GM21576 (cell line): ENCODE results near the gene APH1B.
"Not testable (repeated sequence)": the region's sequence is repeated elsewhere in the genome, so short reads cannot be mapped to it uniquely, and the experiment has no call there.

Experiments used
- ATAC-seq: cut with Tn5 transposase; IDR thresholded peaks from one replicate; pipeline ENCODE4 v1.9.1; 2021; ENCODE audit warnings: mild to moderate bottlenecking, moderate library complexity; ENCODE audit not compliant: unreplicated experiment

The APH1B gene

DNA sequence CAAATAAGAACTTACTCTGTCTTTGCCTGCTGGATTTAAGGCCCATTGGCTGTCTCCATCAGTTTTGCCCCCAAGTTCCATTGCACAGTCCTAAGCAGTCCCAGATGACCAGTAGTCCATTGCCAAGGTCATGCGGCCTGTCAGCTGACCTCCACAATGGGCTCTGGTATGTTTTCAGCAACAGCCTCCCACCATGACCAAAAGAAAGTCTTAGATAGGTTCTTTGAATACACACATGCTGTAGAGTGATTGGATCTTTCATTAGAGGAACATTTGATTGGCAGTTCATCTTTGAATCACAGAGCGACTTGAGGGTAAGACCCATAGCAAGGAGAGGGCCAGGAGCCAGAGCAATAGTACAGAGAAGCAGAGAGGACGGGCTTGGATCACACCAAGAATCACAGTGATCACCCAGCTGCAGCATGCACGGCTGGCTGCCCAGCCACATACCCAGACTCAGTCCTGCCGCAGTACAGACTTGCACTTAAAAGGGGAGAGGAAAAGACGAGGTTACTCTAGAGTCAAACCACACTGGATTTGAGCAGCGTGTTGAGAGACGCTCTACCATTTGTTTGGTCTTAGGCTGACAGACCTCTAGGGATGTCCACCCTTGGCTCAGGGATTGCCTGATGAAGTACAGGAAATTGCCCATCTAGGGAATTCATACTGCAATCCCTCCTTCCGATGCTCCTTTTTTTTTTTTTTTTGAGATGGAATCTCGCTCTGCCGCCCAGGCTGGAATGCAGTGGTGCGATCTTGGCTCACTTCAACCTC is 50.4 kb downstream of the APH1B start:
- no peak for ATAC-seq

DNA sequence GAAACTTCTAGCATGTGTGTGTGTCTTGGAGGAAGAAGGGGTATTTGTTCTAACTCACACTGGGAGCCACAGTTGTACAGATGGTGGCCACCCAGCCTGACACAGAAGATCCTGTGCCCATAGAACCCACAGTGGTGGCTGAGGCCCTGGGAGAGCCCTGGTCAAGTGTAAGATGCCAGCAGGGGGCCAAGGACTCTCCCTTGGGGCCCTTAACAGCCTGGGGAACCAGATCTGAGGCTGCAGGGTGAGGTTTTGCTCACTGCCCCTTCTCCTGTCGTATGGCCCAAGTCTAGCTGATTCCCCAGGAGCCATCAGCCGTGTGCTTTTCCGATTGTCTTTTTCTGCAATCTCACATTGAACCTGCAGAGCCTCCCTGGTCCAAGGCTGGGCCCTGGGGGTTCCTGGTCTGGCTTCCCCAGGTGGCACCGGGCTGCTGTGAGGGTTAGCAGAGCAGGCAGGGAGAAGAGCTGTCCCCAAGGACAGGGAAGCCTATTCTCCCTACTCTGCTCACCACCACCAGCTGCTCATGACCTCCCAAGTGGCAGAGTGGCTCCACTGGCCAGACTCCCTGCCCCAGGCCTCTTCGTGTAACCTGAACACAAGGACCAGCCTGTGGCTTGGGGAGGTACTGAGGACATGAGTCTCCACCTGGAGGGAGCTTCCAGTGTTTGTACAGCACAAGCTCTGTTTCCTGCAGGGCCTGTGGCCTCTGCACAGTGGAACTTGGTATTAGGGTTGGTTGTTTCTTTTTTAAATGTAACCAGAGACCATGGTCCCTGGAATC is 52.4 kb downstream of the APH1B start:
- ATAC-seq = no peak

DNA sequence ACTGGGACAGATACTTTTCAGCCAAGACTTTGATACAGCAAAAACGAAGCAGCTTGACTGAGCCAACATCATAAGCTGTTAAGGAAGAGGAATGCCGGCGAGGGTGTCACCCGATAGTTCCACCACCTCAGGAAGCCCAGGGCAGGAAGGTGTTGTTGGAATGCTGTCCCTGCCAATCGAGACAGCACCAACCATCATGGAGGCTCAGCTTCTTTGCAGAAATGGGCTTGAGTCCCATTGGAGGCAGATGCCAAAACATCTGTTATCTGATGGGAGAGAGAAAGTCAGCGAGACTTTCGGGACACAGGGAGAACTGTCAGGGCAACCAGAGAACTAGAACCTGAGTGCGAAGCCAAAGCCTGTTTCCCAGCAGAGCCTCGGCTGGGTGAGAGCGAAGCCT is 53.5 kb downstream of the APH1B start:
- ATAC-seq = no peak

DNA sequence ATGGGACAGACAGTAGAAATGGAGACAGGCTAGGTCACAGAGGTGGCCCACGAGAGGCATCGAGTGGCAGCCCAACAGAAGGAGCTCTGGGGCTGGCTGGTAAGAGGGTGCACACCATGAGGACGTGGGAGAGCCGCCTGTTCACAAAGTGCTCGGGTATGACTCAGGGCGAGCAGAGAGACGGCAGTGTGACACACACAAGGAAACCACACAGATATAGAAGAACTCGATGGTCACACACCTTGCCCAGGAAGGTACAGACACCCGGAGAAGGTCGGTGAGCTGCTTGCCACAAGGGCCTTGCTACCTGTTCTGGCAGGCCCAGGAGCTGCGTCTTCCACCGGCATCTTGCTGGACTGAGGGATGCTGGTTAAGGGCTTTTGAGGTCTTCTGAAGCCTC is 54.1 kb downstream of the APH1B start:
- no peak for ATAC-seq

DNA sequence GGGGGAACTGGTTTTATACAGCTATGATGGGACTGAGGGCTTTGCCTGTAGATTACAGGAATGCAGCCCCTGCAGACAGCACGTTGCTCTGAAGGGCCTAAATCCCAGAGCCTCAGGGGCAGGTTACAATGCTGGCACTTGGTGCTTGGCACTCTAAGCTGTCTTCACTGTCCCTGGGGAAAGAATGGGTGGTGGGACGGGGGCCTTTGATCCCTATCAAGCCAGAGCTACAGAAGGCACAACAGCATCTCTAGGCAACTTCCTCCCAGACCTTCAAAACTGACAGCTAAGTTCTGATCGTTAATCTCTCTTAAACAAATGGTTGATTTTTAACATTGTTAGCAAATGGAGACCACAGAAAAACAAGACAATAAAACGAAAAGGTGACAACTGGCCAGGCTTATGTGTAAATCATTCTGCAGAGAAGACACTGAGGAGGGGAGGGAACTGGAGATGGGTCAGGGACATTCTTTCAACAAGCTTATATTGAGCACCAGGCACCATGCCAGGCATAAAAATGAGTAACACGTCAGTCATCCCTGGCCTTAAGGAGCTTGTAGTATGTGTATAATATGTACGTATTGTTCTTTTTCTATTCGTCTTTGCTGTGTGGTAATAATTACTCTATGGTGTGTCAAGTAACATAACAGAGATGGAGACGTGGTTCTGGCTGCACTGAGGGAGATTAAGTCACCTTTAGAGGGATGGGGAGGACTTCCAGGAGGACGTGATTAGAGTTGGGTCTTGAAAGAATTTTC is 55.1 kb downstream of the APH1B start:
- no peak for ATAC-seq

DNA sequence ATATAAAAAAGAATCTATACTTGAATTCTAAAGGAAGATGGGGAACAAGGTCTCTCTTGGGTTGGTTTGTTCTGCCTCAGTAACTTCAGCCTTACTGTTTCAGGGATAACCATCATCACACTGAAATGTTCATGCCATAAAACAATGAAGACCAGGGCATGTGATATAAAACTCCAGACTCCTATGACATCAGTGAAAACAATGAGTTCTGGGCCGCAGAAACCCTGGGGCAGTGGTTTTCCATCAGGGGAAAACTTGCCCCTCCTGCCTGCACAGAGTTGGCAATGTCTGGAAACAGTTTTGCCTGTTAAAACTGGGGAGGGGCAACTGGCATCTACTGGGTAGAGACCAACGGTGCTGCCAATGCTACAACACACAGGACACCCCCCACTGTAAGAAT is 57.4 kb downstream of the APH1B start:
- no peak for ATAC-seq

DNA sequence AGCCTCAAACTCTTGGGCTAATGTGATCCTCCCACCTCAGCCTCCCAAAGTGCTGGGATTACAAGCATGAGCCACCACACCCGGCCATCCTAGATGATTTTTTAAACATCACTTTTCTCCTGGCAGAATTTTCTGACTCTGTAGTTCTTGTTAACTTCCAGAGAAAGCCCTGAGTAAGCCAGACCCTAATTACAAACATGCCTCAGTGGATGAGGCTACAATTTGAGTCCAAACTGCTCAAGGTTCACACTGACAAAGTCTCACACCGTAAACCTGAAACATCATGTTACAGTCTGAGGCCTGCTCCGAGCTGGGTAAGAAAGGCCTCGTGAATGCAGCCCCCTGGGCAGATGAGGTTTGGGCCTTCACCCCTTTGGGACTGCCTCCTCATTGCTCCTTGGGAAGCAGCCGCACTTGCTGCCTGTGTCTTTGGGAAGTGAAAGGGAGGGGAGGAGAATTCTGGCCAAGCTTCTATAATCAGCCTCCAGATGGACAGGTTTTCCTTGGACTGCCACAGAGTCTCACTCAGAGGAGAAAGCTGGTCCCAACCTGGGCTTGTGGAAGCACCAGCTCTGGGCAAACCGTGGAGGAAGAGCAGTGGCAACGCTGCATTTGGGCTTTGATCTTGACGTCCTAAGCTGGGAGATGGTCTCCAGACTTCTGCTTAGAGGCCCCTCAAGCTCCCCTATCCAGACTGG is 58.3 kb downstream of the APH1B start:
- ATAC-seq = no peak

DNA sequence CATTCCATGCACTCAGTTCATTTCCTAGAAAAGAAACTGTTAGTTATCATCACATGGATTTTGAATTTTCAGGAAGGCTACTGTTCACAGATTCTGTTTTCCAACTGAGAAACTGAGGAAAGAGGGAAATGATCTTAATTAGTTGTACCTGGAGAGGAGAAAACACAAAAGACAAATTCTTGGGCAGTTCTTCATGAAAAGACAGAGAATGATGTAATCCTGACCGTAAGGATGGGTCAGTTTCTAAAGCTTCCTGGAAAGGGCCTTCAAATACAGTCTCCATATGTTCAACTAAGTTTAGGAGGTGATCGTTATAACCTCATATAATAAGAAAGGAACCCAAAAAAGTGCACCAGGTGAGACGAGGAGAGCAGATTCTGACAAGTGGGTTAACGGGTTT is 59.6 kb downstream of the APH1B start:
- no peak for ATAC-seq

DNA sequence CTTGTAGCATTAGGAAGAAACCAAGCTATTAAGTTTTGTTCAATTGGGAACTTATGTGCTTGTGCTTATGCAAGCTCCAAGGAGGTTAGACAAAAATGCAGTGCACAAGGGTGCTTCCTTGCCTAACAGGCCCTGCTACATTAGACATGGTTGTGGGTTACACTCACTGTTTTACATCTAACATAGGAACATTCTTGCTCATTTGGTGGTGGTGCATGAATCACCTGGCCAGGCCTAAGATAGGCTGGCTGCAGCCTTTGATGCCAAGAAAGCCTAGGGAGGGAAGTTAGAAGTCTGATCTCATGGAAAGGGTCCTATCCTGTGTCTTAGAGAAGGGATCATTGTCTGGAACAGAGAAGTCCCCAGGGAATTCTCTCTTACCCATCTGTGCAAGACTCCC is 60.8 kb downstream of the APH1B start:
- no peak for ATAC-seq

DNA sequence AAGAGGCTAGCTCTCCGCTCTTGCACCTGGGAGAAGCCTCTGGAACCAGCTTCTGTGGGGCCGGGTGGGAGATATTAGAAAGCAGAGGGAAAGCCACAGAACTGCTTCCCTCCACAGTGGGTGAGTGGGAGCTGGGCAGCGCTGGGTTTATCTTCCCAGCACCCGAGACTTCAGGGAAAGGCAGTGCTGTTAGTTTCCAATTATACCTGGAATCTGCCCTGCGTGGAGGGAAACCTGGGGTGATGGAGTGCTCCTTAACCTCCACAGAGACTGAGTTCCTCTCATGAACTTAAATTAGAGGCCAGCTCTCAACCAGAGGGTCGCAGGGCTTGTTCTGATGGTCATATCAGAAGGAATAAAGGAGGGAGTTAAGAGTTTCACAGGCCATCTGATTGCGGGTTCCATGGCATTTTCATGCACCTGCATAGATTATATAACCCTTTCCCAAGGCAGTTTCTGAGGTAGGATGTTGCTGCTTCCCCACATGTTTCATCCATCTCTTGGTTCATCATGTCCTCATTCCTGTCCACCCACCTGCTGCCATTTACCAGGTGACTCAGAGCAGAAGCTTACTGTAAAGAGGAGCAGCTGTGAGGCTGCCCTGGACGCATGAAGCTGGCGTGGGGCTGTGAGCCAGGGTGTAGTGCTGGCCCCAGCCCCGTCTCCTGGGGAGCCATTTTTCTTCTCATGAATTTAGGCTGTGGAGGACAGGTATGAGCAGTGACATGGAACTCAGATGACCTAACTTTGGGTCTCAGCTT is 61.8 kb downstream of the APH1B start:
- no peak for ATAC-seq

DNA sequence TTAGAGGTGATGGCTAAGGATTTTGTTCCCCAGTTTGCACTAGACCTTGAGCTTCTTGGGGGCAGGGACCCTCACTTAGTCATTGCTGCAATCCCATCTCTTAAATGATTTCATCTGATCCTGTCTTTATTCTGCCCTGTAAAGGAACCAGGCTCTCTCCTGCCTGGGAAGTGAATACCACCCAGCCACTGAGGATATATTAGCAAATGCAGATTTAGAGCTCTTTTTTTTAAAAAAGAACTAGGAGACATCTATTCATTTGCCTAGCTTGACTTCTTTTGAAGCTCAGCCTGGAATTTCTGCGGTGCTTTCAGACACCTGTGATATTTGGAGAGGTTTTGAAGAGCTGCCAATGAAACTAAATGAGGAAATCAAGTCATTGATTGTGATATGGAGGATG is 62.4 kb downstream of the APH1B start:
- no peak for ATAC-seq

DNA sequence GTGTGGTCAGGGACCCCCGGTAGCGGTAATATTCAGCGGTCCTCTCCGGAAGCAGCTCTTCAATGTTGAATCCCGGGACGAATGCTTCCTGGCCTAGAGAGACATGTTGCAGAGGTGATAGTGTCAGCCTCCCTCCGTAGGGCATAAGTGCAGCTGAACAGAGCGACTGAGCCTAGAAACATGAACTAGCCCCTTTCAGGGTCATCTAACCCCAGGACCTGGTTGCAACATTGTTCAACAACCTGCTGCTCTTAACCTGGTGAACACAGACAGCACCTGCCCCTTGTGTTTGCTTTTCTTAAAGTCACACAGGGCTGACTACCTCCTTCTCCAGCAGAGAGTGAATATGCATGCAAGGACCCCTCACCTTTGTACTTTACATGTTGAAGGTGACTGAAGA is 62.9 kb downstream of the APH1B start:
- no peak for ATAC-seq

DNA sequence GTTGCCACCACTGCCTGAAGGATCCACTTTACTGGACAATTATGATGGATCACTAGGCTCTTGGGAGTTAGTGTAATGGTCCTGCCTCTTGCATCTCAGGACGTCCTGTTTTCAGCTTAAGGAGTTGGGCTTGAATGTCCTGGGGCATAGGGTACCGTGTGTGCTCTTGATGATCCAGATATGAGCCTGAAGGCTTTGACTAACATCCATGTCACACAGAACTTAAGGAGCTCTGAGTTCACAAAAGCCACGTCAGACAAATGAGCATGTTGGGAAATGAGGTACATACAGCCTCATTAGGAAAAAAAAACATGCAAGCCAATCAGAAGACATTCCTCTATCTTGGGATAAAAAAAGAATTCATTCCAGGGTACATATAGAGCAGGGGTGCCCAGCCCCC is 63.5 kb downstream of the APH1B start:
- no peak for ATAC-seq

DNA sequence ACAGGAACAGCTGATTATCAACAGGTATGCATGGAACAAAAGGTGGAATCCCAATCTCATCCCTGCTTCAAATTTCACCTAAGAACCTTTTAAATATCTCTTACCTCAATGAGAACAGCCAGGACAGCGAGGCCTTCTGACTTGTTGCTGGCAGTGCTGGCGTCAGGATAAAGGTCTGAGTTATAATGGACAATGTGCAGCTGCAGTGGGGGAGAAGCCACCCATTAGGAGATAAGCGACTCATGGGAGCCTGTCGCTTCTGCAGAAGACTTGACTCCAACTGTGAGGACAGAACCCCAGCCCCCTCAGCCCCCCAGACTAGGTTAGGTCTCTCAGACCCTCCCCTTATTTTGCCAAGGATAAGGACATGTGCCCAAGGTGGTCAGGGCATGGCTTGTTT is 64.5 kb downstream of the APH1B start:
- ATAC-seq = no peak

DNA sequence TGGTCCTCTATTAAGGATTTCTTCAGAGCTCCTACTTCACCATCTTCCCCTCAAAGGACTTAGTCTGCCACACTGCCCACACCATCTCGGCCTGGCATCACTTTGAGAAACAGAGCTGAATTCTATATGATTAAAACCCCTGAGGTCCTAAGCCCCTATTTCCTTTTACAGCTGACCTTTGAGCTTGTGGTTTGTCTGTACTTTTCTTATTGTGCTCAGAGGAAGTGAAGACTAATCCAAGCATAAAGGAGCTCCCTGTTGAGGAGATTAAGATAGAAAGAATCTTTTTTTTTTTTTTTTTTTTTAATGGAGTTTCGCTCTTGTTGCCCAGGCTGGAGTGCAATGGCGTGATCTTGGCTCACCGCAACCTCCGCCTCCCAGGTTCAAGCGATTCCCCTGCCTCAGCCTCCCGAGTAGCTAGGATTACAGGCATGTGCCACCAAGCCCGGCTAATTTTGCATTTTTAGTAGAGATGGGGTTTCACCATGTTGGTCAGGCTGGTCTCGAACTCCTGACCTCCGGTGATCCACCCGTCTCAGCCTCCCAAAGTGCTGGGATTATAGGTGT is 65.7 kb downstream of the APH1B start:
- not testable (repeated sequence) for ATAC-seq

DNA sequence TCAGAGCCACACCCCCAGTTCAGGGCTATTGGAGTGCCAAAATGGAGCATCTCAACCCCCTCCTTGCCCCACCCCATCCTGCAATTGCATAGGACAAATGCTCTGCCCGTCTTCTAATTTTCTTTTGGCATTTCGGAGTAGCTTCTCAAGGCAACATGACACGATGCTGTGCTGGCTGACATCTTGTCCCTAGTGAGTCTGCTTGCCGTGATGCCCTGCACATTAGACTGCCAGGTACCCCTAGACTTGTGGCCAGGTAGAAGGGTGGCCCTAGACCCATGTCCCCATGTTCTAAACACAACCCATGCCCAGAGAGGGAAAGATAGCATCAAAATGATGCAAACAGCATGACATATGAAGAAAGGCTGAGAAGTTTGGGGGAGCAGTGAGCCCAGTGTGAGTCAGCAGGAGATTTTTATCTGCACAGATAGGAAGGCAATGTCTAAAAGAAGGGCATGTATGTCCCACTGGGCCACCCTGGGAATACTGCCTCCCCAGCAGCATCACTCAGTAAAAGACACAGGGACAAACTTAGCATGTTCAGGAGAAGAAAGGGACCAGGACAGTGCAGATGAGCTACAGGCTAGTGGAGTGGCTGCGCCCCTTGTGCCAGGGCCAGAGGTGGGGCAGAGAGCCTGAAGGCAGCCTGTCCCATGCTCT is 67.5 kb downstream of the APH1B start:
- no peak for ATAC-seq

DNA sequence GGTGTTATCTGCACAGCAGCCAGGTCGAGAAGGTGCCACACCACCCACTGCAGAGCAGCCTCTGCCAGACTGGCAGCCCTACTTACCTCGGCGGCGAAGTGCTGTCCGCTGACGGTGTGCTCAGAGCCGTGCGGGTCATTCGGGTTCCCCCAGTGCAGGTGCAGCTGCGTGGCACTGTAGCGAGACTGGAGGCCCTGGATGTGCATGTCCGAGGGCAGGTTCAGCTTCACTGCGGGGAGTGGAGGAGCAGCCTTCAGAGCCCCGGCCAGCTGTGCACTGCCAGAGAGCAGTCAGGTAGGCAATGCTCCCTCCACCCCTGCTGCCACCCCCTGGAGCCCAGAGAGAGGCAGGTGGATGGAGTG is 68.0 kb downstream of the APH1B start:
- no peak for ATAC-seq

DNA sequence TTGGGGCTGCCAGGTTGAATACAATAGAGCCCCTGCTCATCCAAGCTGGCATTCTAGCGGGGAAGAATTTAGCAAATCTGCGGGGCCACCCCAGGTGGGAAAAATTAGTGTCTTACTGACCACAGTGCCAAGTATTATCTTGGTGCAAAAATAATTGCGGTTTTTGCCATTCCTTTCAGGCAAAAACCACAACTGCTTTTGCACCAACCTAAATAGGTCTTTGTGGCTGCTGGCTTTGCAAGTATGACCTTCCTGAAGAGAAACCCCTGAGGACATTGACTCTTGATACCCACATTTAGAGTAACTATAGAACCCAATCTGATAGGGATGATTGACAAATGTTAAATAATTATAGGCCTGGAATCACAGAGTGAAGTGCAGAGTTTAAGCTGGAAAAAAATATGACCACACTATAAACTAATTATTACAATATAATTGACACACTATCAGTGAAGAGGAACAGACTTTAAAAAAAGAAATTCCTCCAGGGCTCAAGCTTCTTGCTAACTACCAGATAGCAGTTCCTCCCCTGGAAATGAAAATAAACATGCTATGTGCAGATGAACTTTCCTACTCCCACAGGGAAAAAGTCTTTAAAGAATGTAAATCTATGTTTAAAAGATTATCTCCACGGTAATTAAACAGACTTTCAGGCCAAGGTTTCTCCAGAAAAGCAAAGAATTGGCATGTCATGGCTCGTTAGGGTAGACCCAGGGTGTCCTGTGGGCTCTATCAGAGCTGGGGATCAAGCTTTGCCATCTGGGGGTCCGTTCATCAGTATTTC is 69.9 kb downstream of the APH1B start:
- no peak for ATAC-seq

DNA sequence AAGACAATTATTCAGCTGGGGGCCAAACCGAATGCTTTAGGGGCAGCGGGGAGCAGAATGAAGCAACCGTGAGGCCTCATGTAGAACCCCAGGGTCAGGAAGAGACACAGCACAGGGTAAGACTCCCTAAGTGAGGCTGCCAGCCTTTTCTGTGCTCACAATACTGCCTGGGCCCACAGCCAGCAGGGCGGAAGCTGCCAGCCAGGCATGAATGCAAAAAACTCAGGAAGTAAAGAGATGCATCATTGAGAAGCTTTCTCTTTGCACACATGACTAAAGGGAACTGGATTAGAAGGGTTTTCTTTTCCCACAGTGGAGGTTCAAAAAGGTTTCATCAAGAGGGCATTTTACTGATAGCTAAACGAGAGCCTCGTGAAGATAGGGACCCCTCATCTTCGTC is 71.0 kb downstream of the APH1B start:
- no peak for ATAC-seq
